Endothelial cell of umbilical vein (primary cell): ENCODE data around the gene PRAC2. TPM values are rescaled to one million over a fixed set of nuclear protein-coding genes. Genes with fewer than 3 reads are reported as not detected.
"Not testable (repeated sequence)": the region's sequence is repeated elsewhere in the genome, so short reads cannot be mapped to it uniquely, and the experiment has no call there.

Experiments used
- BruUV-seq: library from RNA; stranded (reverse); fragments of 400-500 nt; replicated peaks from 2 replicates; lab custom pipeline; 2021; lab: Mats Ljungman, UMichigan
- CTCF ChIA-PET: fragments of 300-600, 350-600 bp; sonication (Branson Sonifier 250); formaldehyde crosslinking; loops from one replicate; lab custom pipeline; 2021; ENCODE audit warnings: antibody characterized with exemption, inconsistent platforms; lab: Charles Lee
- POLR2A ChIA-PET: fragments of 300-600, 350-600 bp; sonication (Branson Sonifier 250); formaldehyde crosslinking; loops from one replicate; lab custom pipeline; 2021; ENCODE audit warnings: antibody characterized with exemption, inconsistent platforms; lab: Charles Lee
- DNase-seq: peaks from one replicate; pipeline ENCODE4 v3.0.0-alpha.2; 2011; ENCODE audit warnings: low read depth, low spot score
- FAIRE-seq: peaks from 2 replicates; lab custom pipeline; 2011; peaks lifted over from hg19 to GRCh38; lab: Jason Lieb, UNC
- H2AFZ ChIP-seq: 2 replicates; pipeline ENCODE4 v1.6.0; 2012; ENCODE audit warnings: low read depth, low read length, control low read depth, inconsistent platforms
- H3K27ac ChIP-seq: 2 replicates; pipeline ENCODE4 v1.5.1; 2011; ENCODE audit warnings: low read depth, mild to moderate bottlenecking, control low read depth, low read length, moderate library complexity; ENCODE audit not compliant: insufficient read depth
- H3K27me3 ChIP-seq, 2 experiments: 2 replicates each; pipeline versions ENCODE4 v1.6.0 to v1.6.1; 2011; ENCODE audit warnings: low read length in 2 of 2, mixed read lengths in 1 of 2; ENCODE audit not compliant: control insufficient read depth in 2 of 2, insufficient read depth in 2 of 2
- H3K36me3 ChIP-seq, 2 experiments: 2 replicates in 1 of 2; 3 replicates in 1 of 2; pipeline ENCODE4 v1.5.1; 2011; ENCODE audit warnings: low read length in 2 of 2, mild to moderate bottlenecking in 1 of 2, moderate library complexity in 1 of 2; ENCODE audit not compliant: control insufficient read depth in 2 of 2, insufficient read depth in 2 of 2; ENCODE audit errors: extremely low read depth in 1 of 2
- H3K4me1 ChIP-seq: 3 replicates; pipeline ENCODE4 v1.5.1; 2011; ENCODE audit warnings: mild to moderate bottlenecking, low read length; ENCODE audit not compliant: control insufficient read depth, insufficient read depth; ENCODE audit errors: extremely low read depth
- H3K4me2 ChIP-seq: 2 replicates; pipeline ENCODE4 v1.6.1; 2011; ENCODE audit warnings: low read length, control low read depth, mixed read lengths; ENCODE audit not compliant: insufficient read depth
- H3K4me3 ChIP-seq, 3 experiments: fragments of 200-600 bp in 1 of 3; sonication (generic), shearing (Covaris generic) in 1 of 3; replicated peaks in 1 of 3; 2 replicates each; pipeline ENCODE4 v1.5.1; 2011 to 2016; ENCODE audit warnings: control low read depth in 3 of 3, low read length in 3 of 3, mild to moderate bottlenecking in 2 of 3, inconsistent platforms in 1 of 3, low read depth in 1 of 3, moderate library complexity in 1 of 3; ENCODE audit not compliant: insufficient read depth in 1 of 3
- H3K79me2 ChIP-seq: 2 replicates; pipeline ENCODE4 v1.6.0; 2012; ENCODE audit warnings: low read length, inconsistent platforms; ENCODE audit not compliant: control insufficient read depth, insufficient read depth
- H3K9ac ChIP-seq: replicated peaks from 2 replicates; pipeline ENCODE3; 2011; ENCODE audit warnings: low read length, control low read depth; ENCODE audit not compliant: insufficient read depth; ENCODE audit errors: extremely low read depth
- H3K9me1 ChIP-seq: replicated peaks from 3 replicates; pipeline ENCODE4 v1.6.0; 2011; ENCODE audit warnings: mild to moderate bottlenecking, low read length; ENCODE audit not compliant: control insufficient read depth, insufficient read depth; ENCODE audit errors: extremely low read depth
- H3K9me3 ChIP-seq: replicated peaks from 2 replicates; pipeline ENCODE4 v1.5.1; 2012; ENCODE audit warnings: low read length, inconsistent platforms; ENCODE audit not compliant: control insufficient read depth, insufficient read depth
- H4K20me1 ChIP-seq: replicated peaks from 2 replicates; pipeline ENCODE3; 2011; ENCODE audit warnings: mild to moderate bottlenecking, low read length; ENCODE audit not compliant: control insufficient read depth, insufficient read depth; ENCODE audit errors: extremely low read depth
- CTCF ChIP-seq, 2 donors: IDR thresholded peaks; 1 replicate in 1 of 2; 2 replicates in 1 of 2; pipeline ENCODE4 v1.5.1; 2011; ENCODE audit warnings: low read length in 2 of 2, mild to moderate bottlenecking in 2 of 2, moderate library complexity in 2 of 2, control low read depth in 1 of 2, inconsistent platforms in 1 of 2, low read depth in 1 of 2; ENCODE audit not compliant: insufficient read depth in 1 of 2; ENCODE audit errors: extremely low read depth in 1 of 2
- EZH2 ChIP-seq: IDR thresholded peaks from 2 replicates; pipeline ENCODE4 v1.6.1; 2012; ENCODE audit warnings: borderline replicate concordance, low read depth, mild to moderate bottlenecking, moderate library complexity, low read length, inconsistent platforms; ENCODE audit not compliant: severe bottlenecking
- FOS ChIP-seq: IDR thresholded peaks from 2 replicates; pipeline ENCODE4 v1.6.1; 2011; ENCODE audit warnings: mild to moderate bottlenecking, low read length, moderate library complexity, borderline replicate concordance; ENCODE audit not compliant: insufficient read depth
- GATA2 ChIP-seq: IDR thresholded peaks from 2 replicates; pipeline ENCODE4 v1.7.0; 2011; ENCODE audit warnings: low read depth, mild to moderate bottlenecking, moderate library complexity, mixed read lengths, low read length; ENCODE audit not compliant: insufficient read length, insufficient read depth
- JUN ChIP-seq: IDR thresholded peaks from 2 replicates; pipeline ENCODE4 v1.6.1; 2011; ENCODE audit warnings: borderline replicate concordance, low read depth; ENCODE audit not compliant: insufficient read length, insufficient read depth
- MYC ChIP-seq: IDR thresholded peaks from one replicate; pipeline ENCODE4 v1.6.1; 2011; ENCODE audit warnings: mild to moderate bottlenecking, low read depth, low read length
- POLR2A ChIP-seq: IDR thresholded peaks from 2 replicates; pipeline ENCODE4 v1.6.1; 2012; ENCODE audit warnings: low read depth, mild to moderate bottlenecking, control low read depth, low read length
- dilution Hi-C: fragments of 300-500 bp; cut with MboI; formaldehyde crosslinking; loops from one replicate; pipeline ENCODE4 v1.15.0; 2019; ENCODE audit warnings: low sequenced_read_pairs; ENCODE audit not compliant: extremely low pct_ligation_motif_present
- intact Hi-C: fragments of 100-400 bp; cut with micrococcal nuclease; formaldehyde crosslinking; loops from one replicate; pipeline ENCODE4 v1.10.0; 2022
- polyA plus RNA-seq, 4 experiments: library from polyadenylated mRNA; depleted of rRNA in 3 of 4; stranded (reverse) in 3 of 4; unstranded in 1 of 4; fragments of >200 nt; gene quantifications; 2 replicates each; pipeline versions ENCODE4 v1.2.1 to v1.2.3, GENCODE V29; 2011 to 2012; ENCODE audit warnings: missing spikeins in 1 of 4
- total RNA-seq: library from RNA; stranded (reverse); gene quantifications from 2 replicates; pipeline ENCODE4 v1.2.3, GENCODE V29; 2021
- TF ChIP-seq, protein P1 (sequence below): IDR thresholded peaks from 2 replicates; pipeline ENCODE4 v1.6.1; 2011; ENCODE audit not compliant: insufficient read depth, insufficient read length

The PRAC2 gene
- total and polyA plus RNA-seq, 2 donors (not counting 3 experiments of a cell fraction or from before 2014, with no cell fraction given), result not detected

- DNase-seq (no peak), FAIRE-seq (no peak)
- Histone ChIP-seq H3K9ac (no peak overlapping the region), H3K36me3 (no peaks in the 10 kb centered on the region), H4K20me1 (no peaks in the 10 kb centered on the region), H3K4me2 (no peak overlapping the region), H3K4me1 (peaks cover 3% of the 10 kb centered on the region), H3K9me1 (no peaks in the 10 kb centered on the region), H3K79me2 (no peaks in the 10 kb centered on the region), H3K9me3 (no peaks in the 10 kb centered on the region), H3K27me3 (peaks cover 57 to 66% of the 10 kb centered on the region in 2 experiments), H2AFZ (no peak overlapping the region), H3K27ac (no peak overlapping the region), H3K4me3 (no peak overlapping the region)
- dilution Hi-C loops, result no loop called here
- TF ChIP-seq, protein P1, sequence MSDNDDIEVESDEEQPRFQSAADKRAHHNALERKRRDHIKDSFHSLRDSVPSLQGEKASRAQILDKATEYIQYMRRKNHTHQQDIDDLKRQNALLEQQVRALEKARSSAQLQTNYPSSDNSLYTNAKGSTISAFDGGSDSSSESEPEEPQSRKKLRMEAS, result no peak
- TF ChIP-seq MYC (no peak), CTCF (IDR thresholded peaks at IDR 0.05; ENCODE audit: extremely low read depth in 1 of 2, insufficient read depth in 1 of 2, low read depth in 1 of 2, low read length in 2 of 2) (no peak), JUN (no peak), FOS (no peak), POLR2A (no peak), EZH2 (no peak), GATA2 (no peak)
- ChIA-PET POLR2A (interaction anchor here (0.6 kb wide), 1 partner anchor 25 kb away, joined by 5 read pairs; no protein-coding TSS in a partner anchor), CTCF (interaction anchor here (1.1 to 1.8 kb wide), 4 partner anchors 9 to 79 kb away, joined by 3 to 6 read pairs (median 4); no protein-coding TSS in a partner anchor)
- no TSS peak for BruUV-seq
- intact Hi-C loops, result no loop called here
Observed at GRCh38 chr17:48715496-48716399, 7.2 kb upstream of the PRAC2 start.

- H3K9me1 ChIP-seq, intact Hi-C loops, H3K79me2 ChIP-seq, H4K20me1 ChIP-seq, H3K27ac ChIP-seq, dilution Hi-C loops, BruUV-seq, H3K9ac ChIP-seq, H3K36me3 ChIP-seq, H2AFZ ChIP-seq, FAIRE-seq, H3K4me2 ChIP-seq, DNase-seq, H3K4me3 ChIP-seq, H3K9me3 ChIP-seq, H3K4me1 ChIP-seq: not testable (repeated sequence)
- peaks cover 58 to 70% of the 10 kb centered on the region in 2 experiments for H3K27me3 ChIP-seq
- ChIA-PET CTCF (interaction anchor here (1.0 to 1.7 kb wide), 4 partner anchors 9 to 162 kb away, joined by 3 to 7 read pairs (median 4); no protein-coding TSS in a partner anchor), POLR2A (interaction anchor here (0.6 kb wide), 1 partner anchor 26 kb away, joined by 5 read pairs; no protein-coding TSS in a partner anchor)
Observed at GRCh38 chr17:48716549-48716948, 6.4 kb upstream of the PRAC2 start.
